ENCODE measurements around the gene FAT1. TPM values are rescaled to one million over a fixed set of nuclear protein-coding genes. Genes with fewer than 3 reads are reported as not detected.
"Not testable (repeated sequence)": the region's sequence is repeated elsewhere in the genome, so short reads cannot be mapped to it uniquely, and the experiment has no call there.

FAT1 gene
- total RNA-seq, 1 experiment from 2014 or later, result 83.9 TPM

GRCh38 chr4:186684889-186685309 lies 38.8 kb downstream of the FAT1 start:
- DNase-seq, result no peak
- Histone ChIP-seq H3K27me3 (ENCODE audit: control insufficient read depth, insufficient read depth, low read length) (no peaks in the 10 kb centered on the region), H3K4me3 (ENCODE audit: insufficient read depth, low read depth, low read length) (no peak overlapping the region), H3K36me3 (replicated peaks; ENCODE audit: control insufficient read depth, insufficient read depth, low read length) (no peaks in the 10 kb centered on the region)

GRCh38 chr4:186684220-186684619 lies 39.4 kb downstream of the FAT1 start:
- H3K27me3 ChIP-seq (ENCODE audit: control insufficient read depth, insufficient read depth, low read length), result no peaks in the 10 kb centered on the region
- no peak for DNase-seq
- no peaks in the 10 kb centered on the region for H3K36me3 ChIP-seq (replicated peaks; ENCODE audit: control insufficient read depth, insufficient read depth, low read length)
- H3K4me3 ChIP-seq (ENCODE audit: insufficient read depth, low read depth, low read length), result no peak overlapping the region

- no peak overlapping the region for H3K4me3 ChIP-seq (ENCODE audit: insufficient read depth, low read depth, low read length)
- no peak for DNase-seq
- H3K27me3 ChIP-seq (ENCODE audit: control insufficient read depth, insufficient read depth, low read length), result no peaks in the 10 kb centered on the region
- no peaks in the 10 kb centered on the region for H3K36me3 ChIP-seq (replicated peaks; ENCODE audit: control insufficient read depth, insufficient read depth, low read length)
Measured at GRCh38 chr4:186680641-186681040, 43.0 kb downstream of the FAT1 start.

- Histone ChIP-seq H3K4me3 (ENCODE audit: insufficient read depth, low read depth, low read length) (no peak overlapping the region), H3K36me3 (replicated peaks; ENCODE audit: control insufficient read depth, insufficient read depth, low read length) (no peaks in the 10 kb centered on the region), H3K27me3 (ENCODE audit: control insufficient read depth, insufficient read depth, low read length) (no peaks in the 10 kb centered on the region)
- DNase-seq, result no peak
Measured at GRCh38 chr4:186676531-186677161, 47.0 kb downstream of the FAT1 start.

GRCh38 chr4:186669735-186670134 lies 53.9 kb downstream of the FAT1 start:
- H3K27me3 ChIP-seq (ENCODE audit: control insufficient read depth, insufficient read depth, low read length), result no peaks in the 10 kb centered on the region
- no peaks in the 10 kb centered on the region for H3K36me3 ChIP-seq (replicated peaks; ENCODE audit: control insufficient read depth, insufficient read depth, low read length)
- no peak overlapping the region for H3K4me3 ChIP-seq (ENCODE audit: insufficient read depth, low read depth, low read length)
- DNase-seq, result no peak

GRCh38 chr4:186669159-186669731 lies 54.4 kb downstream of the FAT1 start:
- peak overlapping the region; percentile 8; the same call in 1 of the 2 replicates for H3K4me3 ChIP-seq (ENCODE audit: insufficient read depth, low read depth, low read length)
- no peaks in the 10 kb centered on the region for H3K27me3 ChIP-seq (ENCODE audit: control insufficient read depth, insufficient read depth, low read length)
- DNase-seq, result peak; percentile 70
- no peaks in the 10 kb centered on the region for H3K36me3 ChIP-seq (replicated peaks; ENCODE audit: control insufficient read depth, insufficient read depth, low read length)

- Histone ChIP-seq H3K36me3 (replicated peaks; ENCODE audit: control insufficient read depth, insufficient read depth, low read length) (no peaks in the 10 kb centered on the region), H3K4me3 (ENCODE audit: insufficient read depth, low read depth, low read length) (no peak overlapping the region), H3K27me3 (ENCODE audit: control insufficient read depth, insufficient read depth, low read length) (no peaks in the 10 kb centered on the region)
- DNase-seq, result no peak
Measured at GRCh38 chr4:186666750-186667149, 56.9 kb downstream of the FAT1 start.

GRCh38 chr4:186666252-186666651 lies 57.4 kb downstream of the FAT1 start:
- no peaks in the 10 kb centered on the region for H3K27me3 ChIP-seq (ENCODE audit: control insufficient read depth, insufficient read depth, low read length)
- H3K36me3 ChIP-seq (replicated peaks; ENCODE audit: control insufficient read depth, insufficient read depth, low read length), result no peaks in the 10 kb centered on the region; the same call in 1 of the 2 replicates
- DNase-seq, result no peak
- no peak overlapping the region for H3K4me3 ChIP-seq (ENCODE audit: insufficient read depth, low read depth, low read length)

GRCh38 chr4:186660403-186660802 lies 63.3 kb downstream of the FAT1 start:
- H3K27me3 ChIP-seq (ENCODE audit: control insufficient read depth, insufficient read depth, low read length), result no peaks in the 10 kb centered on the region
- H3K36me3 ChIP-seq (replicated peaks; ENCODE audit: control insufficient read depth, insufficient read depth, low read length), result no peaks in the 10 kb centered on the region; the same call in none of the 2 replicates
- no peak for DNase-seq
- no peak overlapping the region for H3K4me3 ChIP-seq (ENCODE audit: insufficient read depth, low read depth, low read length)

DNA sequence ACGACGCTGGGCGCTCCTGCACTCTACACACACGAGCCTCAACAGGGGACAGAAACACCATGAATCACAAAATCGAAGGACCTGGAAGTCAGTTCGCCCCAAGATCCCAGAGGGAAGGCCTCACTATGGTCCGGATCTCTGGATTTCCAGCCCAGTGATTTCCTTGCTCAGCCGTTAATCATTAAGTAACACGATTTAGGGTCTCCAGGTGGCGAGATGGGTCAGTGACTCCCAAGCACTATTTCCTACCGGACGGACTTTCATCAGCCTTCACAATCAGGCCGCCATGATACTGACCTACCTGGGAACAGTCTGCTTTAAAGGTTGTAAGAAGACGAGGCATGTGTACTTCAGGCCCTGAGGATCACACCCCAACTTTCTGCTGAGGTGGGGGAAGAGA lies 63.7 kb downstream of the FAT1 start:
- no peak for DNase-seq
- Histone ChIP-seq H3K4me3 (ENCODE audit: insufficient read depth, low read depth, low read length) (no peak overlapping the region), H3K36me3 (replicated peaks; ENCODE audit: control insufficient read depth, insufficient read depth, low read length) (no peaks in the 10 kb centered on the region; the same call in none of the 2 replicates), H3K27me3 (ENCODE audit: control insufficient read depth, insufficient read depth, low read length) (no peaks in the 10 kb centered on the region)

- not testable (repeated sequence) for DNase-seq; H3K27me3 ChIP-seq (ENCODE audit: control insufficient read depth, insufficient read depth, low read length); H3K36me3 ChIP-seq (replicated peaks; ENCODE audit: control insufficient read depth, insufficient read depth, low read length); H3K4me3 ChIP-seq (ENCODE audit: insufficient read depth, low read depth, low read length)
Measured at GRCh38 chr4:186659456-186659855, 64.2 kb downstream of the FAT1 start.

GRCh38 chr4:186658657-186659056 lies 65.0 kb downstream of the FAT1 start:
- Histone ChIP-seq H3K27me3 (ENCODE audit: control insufficient read depth, insufficient read depth, low read length) (no peaks in the 10 kb centered on the region), H3K36me3 (replicated peaks; ENCODE audit: control insufficient read depth, insufficient read depth, low read length) (no peaks in the 10 kb centered on the region; the same call in none of the 2 replicates), H3K4me3 (ENCODE audit: insufficient read depth, low read depth, low read length) (no peak overlapping the region)
- no peak for DNase-seq

GRCh38 chr4:186657764-186658163 lies 65.9 kb downstream of the FAT1 start:
- no peak overlapping the region for H3K4me3 ChIP-seq (ENCODE audit: insufficient read depth, low read depth, low read length)
- H3K27me3 ChIP-seq (ENCODE audit: control insufficient read depth, insufficient read depth, low read length), result no peaks in the 10 kb centered on the region
- H3K36me3 ChIP-seq (replicated peaks; ENCODE audit: control insufficient read depth, insufficient read depth, low read length), result no peaks in the 10 kb centered on the region; the same call in none of the 2 replicates
- DNase-seq, result peak; percentile 49

DNA sequence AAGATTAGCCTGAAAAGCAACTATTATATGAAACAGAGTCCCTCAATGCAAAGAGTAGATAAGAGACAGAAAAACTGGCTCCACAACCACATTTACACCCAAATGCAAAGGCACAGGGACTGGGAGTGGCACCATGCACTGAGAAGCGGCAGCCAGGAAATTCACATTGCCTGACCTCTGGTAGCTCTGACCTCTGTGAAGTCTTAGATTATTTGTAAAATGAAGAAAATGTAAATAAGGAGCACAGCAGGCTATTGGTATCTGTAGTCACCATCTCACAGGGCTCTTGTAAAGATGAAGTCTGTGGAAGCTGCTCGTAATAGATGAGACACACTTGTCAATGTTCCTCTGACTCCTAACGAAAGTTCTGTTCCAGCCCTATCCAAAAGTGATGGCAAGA lies 69.7 kb downstream of the FAT1 start:
- DNase-seq, result no peak
- Histone ChIP-seq H3K4me3 (ENCODE audit: insufficient read depth, low read depth, low read length) (no peak overlapping the region), H3K36me3 (replicated peaks; ENCODE audit: control insufficient read depth, insufficient read depth, low read length) (no peaks in the 10 kb centered on the region), H3K27me3 (ENCODE audit: control insufficient read depth, insufficient read depth, low read length) (no peaks in the 10 kb centered on the region)

GRCh38 chr4:186651624-186652023 lies 72.0 kb downstream of the FAT1 start:
- H3K4me3 ChIP-seq (ENCODE audit: insufficient read depth, low read depth, low read length), result no peak overlapping the region
- H3K36me3 ChIP-seq (replicated peaks; ENCODE audit: control insufficient read depth, insufficient read depth, low read length), result no peaks in the 10 kb centered on the region
- no peaks in the 10 kb centered on the region for H3K27me3 ChIP-seq (ENCODE audit: control insufficient read depth, insufficient read depth, low read length)
- no peak for DNase-seq

Measured in H7 (cell line).